ENCODE results near the gene PRKCD. TPM values are rescaled to one million over a fixed set of nuclear protein-coding genes. Genes with fewer than 3 reads are reported as not detected.
"Not testable (repeated sequence)": the region's sequence is repeated elsewhere in the genome, so short reads cannot be mapped to it uniquely, and the experiment has no call there.

Gene PRKCD
- total RNA-seq, 2 experiments from 2014 or later, result 23.4 to 24.8 TPM

DNA sequence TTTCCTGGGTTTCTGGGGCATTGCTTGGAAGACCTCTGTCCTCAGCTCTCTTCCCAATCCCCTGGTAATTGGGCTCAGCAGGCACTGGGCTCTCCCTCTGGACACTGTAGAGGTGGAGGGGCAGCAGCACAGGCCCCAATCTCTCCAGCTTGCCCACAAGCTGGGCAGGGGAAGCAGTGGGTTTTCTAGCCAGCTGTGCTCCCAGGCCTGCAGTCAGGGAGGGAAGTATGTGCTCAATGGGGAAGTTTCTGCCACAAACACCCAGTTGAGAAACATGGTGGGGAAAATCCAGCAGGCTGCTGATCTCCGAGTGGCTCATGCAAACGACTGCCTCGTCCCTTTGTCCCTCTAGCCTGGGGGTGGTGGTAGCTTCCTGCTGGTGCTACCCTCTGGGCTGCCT, 18.0 kb upstream of the PRKCD start:
- no peaks in the 10 kb centered on the region for H3K36me3 Mint-ChIP-seq (ENCODE audit: low read depth)
- H3K4me1 Mint-ChIP-seq, result peaks cover 5% of the 10 kb centered on the region
- no peak overlapping the region for H3K4me3 Mint-ChIP-seq
- ChIA-PET POLR2A (interaction anchor here (1.0 kb wide), 1 partner anchor 11 kb away, joined by 3 read pairs; no protein-coding TSS in a partner anchor), CTCF (interaction anchor here (1.1 to 1.3 kb wide), 3 partner anchors 8 to 35 kb away, joined by 3 read pairs; no protein-coding TSS in a partner anchor)
- DNase-seq, result no peak
- H3K27ac Mint-ChIP-seq, result no peak overlapping the region
- H3K27me3 Mint-ChIP-seq, result no peaks in the 10 kb centered on the region
- H3K9me3 Mint-ChIP-seq, result no peaks in the 10 kb centered on the region

DNA sequence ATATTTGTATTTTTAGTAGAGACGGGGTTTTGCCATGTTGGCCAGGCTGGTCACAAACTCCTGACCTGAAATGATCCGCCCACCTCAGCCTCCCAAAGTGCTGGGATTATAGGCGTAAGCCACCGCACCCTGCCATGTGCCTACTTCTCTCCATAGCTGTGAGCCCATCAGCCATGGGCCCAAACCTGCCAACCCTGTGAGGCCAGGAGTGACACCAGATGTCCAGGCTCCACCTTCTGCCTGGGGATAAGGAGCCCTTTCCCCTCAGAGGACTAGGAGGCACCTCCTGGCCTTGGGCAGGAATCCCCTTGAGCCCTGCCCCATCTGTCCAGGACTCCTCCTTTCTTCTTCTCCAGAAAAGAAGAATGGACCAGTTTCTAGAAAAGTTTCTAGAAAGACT, 16.6 kb upstream of the PRKCD start:
- Mint-ChIP-seq H3K27me3 (no peaks in the 10 kb centered on the region), H3K4me1 (peaks cover 5% of the 10 kb centered on the region), H3K36me3 (ENCODE audit: low read depth) (no peaks in the 10 kb centered on the region), H3K27ac (no peak overlapping the region), H3K4me3 (no peak overlapping the region), H3K9me3 (no peaks in the 10 kb centered on the region)
- CTCF ChIA-PET, result interaction anchor here (0.6 to 0.9 kb wide), 3 partner anchors 10 to 76 kb away, joined by 3 read pairs; no protein-coding TSS in a partner anchor
- DNase-seq, result no peak
- POLR2A ChIA-PET, result no interaction called here

DNA sequence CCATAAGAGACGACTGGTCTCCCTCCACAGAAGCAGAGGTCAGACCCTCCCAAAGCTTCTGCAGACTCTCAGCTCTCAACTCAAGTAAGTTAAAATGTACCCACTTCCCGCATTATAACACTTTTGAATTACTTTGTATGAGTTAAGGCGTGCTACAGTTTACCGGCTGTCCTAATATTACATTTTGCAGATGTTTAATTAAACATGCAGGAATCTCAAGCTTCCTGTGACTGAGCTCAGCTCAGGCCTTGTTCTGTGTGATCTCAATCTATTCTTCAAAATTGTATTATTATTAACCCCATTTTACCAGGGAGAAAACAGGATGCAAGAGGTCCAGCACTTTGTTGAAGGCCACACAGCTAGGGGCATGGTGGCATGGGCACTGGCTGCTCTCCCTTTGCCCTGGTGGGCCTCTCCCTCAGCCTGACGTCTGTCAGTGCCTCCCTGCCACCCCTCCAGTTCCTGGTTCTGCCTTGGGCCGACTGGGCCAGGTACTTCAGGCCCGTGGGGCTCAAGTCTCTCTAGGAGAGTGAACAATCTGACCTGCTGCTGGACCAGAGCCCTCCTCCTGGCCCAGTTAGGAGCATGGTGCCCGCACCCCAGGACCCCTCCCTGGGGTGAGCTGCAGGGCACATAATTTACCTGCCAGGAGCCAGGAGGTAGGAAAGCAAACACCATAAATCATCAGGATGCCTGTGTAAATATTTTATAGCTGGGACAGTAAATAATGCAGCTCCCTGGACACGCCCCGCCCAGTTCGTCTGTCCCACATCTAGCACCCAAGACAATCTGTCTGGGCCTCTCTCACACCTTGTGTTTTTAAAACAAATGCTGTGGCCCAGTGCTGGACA, 15.9 kb upstream of the PRKCD start:
- CTCF ChIA-PET, result interaction anchor here (0.6 to 1.7 kb wide), 5 partner anchors 11 to 75 kb away, joined by 3 to 8 read pairs (median 3); no protein-coding TSS in a partner anchor
- Mint-ChIP-seq H3K4me3 (no peak overlapping the region), H3K36me3 (ENCODE audit: low read depth) (no peaks in the 10 kb centered on the region), H3K4me1 (peaks cover 5% of the 10 kb centered on the region), H3K9me3 (no peaks in the 10 kb centered on the region), H3K27me3 (no peaks in the 10 kb centered on the region), H3K27ac (no peak overlapping the region)
- POLR2A ChIA-PET, result interaction anchor here (1.0 kb wide), 1 partner anchor 15 kb away, joined by 6 read pairs; the partner anchor contains the start of gene PRKCD
- DNase-seq, result no peak

DNA sequence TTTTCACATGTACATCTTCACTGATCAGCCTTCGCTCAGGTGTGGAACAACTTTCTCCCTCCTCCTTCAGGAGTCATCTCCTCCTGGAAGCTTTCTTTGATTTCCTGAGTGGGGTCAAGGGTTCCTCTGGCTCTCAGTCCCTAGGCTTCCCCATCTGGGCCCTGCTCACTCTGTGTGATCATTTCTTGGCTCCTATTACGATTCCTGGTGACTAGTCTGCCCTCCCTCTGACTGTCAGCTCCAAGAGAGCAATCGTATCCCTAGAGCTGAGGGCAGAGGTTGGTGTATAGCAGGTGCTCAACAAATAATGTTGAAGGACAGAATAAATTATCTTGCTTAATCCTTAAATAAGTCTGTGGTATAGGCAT, 15.3 kb upstream of the PRKCD start:
- Mint-ChIP-seq H3K4me1 (peaks cover under 1% of the 10 kb centered on the region), H3K27me3 (peaks cover 2% of the 10 kb centered on the region), H3K4me3 (no peak overlapping the region), H3K27ac (no peak overlapping the region), H3K36me3 (ENCODE audit: low read depth) (no peaks in the 10 kb centered on the region), H3K9me3 (no peaks in the 10 kb centered on the region)
- DNase-seq, result no peak
- CTCF ChIA-PET, result interaction anchor here (0.6 to 1.7 kb wide), 4 partner anchors 11 to 69 kb away, joined by 3 to 8 read pairs (median 4); no protein-coding TSS in a partner anchor
- POLR2A ChIA-PET, result interaction anchor here (1.0 kb wide), 1 partner anchor 15 kb away, joined by 6 read pairs; the partner anchor contains the start of gene PRKCD

DNA sequence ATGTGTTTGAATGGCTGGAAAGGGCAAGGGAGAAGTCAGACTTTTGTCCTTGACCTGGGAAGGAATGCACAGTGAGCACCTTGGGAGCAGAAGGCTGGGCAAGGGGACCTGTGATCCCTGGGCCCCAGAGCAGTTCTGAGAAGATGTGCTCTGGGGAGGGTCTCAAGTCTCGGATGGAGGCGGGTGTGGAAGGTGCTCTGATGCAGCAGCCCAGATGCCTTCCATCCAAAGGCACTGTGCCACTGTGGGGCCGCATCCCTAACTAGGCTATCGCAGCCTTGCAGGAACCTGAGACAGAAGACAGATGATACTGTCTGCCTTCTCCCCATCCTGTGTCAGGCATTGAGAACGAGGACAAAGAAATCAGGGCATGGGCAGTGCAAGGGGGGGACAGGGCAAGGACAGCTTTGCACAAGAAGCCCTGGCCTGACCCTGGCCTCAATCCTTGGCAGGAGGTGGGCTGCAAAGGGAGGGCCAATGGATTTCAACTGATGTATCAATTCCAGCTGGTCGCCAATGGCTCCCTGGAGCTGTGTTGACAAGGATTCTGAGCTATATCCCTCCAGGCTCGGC, 14.6 kb upstream of the PRKCD start:
- POLR2A ChIA-PET, result interaction anchor here (1.0 to 2.1 kb wide), 2 partner anchors 14 kb away, joined by 6 read pairs; partner anchors contain the start of gene PRKCD
- Mint-ChIP-seq H3K4me3 (no peak overlapping the region), H3K27ac (no peak overlapping the region), H3K36me3 (ENCODE audit: low read depth) (no peaks in the 10 kb centered on the region), H3K27me3 (peaks cover 2% of the 10 kb centered on the region), H3K9me3 (no peaks in the 10 kb centered on the region), H3K4me1 (no peaks in the 10 kb centered on the region)
- DNase-seq, result no peak
- CTCF ChIA-PET, result interaction anchor here (1.4 to 1.7 kb wide), 3 partner anchors 12 to 32 kb away, joined by 3 to 8 read pairs (median 4); no protein-coding TSS in a partner anchor

DNA sequence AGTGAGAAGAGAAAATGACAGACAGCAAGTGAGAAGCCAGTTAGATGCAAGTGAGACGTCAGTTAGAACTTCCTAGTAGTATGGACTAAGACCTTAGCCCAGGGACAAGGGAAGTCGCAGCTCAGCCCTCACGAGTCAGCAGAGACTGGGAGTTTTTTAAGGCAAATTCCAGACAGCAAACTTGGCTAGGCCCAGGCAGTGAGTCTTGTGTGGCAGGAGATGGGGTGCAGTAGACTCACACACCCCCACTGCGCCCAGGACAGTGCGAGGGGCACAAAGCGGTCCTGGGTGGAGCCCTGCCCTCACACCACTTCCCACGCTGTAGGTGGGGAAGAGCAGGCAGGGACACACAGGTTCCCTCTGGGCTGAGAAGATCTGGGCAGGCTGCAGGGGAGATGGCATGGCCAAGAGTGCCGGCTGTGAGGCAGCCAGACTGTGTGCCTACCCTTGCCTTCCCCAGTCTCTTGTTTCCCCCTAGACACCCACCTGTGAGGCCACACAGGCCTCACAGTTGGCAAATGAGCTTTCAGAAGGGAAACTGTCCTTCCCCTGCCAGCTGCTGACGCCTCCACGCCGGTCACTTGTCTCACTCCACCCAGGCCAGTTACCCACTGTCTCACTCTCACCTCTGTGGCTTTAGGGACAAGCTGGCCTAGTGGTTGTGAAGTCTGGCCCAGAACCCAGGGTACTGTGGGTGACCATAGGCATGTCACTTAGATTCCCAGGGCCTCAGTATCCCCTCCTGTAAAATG, 13.7 kb upstream of the PRKCD start:
- ChIA-PET POLR2A (interaction anchor here (2.1 kb wide), 1 partner anchor 13 kb away, joined by 6 read pairs; the partner anchor contains the start of gene PRKCD), CTCF (interaction anchor here (1.0 to 1.7 kb wide), 3 partner anchors 11 to 33 kb away, joined by 3 to 5 read pairs (median 4); no protein-coding TSS in a partner anchor)
- Mint-ChIP-seq H3K9me3 (no peaks in the 10 kb centered on the region), H3K36me3 (ENCODE audit: low read depth) (no peaks in the 10 kb centered on the region), H3K4me1 (no peaks in the 10 kb centered on the region), H3K27me3 (peaks cover 3% of the 10 kb centered on the region), H3K27ac (no peak overlapping the region), H3K4me3 (no peak overlapping the region)
- no peak for DNase-seq

DNA sequence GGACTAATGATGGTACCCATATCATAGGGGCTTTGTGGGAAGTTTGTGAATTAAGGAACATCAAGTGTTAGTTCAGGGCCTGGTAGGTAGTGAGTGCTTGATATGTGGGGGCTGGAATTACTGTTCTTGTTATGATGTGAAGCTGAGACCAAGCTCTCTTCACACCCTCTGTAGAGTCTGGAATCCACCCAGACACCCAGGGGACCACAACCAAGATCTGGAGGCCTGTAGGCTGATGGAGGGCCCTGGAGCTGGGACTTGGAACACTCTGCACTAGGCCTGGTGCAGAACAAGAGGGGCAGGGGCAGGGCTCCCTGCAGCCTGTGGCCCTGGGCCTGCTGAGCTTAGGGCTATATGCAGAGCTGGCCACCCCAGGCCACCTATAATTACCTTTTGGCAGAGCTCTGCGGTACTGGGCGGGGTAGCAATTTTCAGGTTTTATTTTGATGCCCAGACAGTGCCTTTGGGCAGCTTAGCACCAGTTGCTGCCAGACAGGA, 13.1 kb upstream of the PRKCD start:
- peaks cover 6% of the 10 kb centered on the region for H3K27me3 Mint-ChIP-seq
- H3K4me1 Mint-ChIP-seq, result no peaks in the 10 kb centered on the region
- H3K36me3 Mint-ChIP-seq (ENCODE audit: low read depth), result no peaks in the 10 kb centered on the region
- DNase-seq, result no peak
- ChIA-PET CTCF (interaction anchor here (1.0 kb wide), 2 partner anchors 12 to 14 kb away, joined by 3 to 5 read pairs; no protein-coding TSS in a partner anchor), POLR2A (interaction anchor here (2.1 kb wide), 1 partner anchor 13 kb away, joined by 6 read pairs; the partner anchor contains the start of gene PRKCD)
- H3K27ac Mint-ChIP-seq, result no peak overlapping the region
- H3K9me3 Mint-ChIP-seq, result no peaks in the 10 kb centered on the region
- H3K4me3 Mint-ChIP-seq, result no peak overlapping the region

DNA sequence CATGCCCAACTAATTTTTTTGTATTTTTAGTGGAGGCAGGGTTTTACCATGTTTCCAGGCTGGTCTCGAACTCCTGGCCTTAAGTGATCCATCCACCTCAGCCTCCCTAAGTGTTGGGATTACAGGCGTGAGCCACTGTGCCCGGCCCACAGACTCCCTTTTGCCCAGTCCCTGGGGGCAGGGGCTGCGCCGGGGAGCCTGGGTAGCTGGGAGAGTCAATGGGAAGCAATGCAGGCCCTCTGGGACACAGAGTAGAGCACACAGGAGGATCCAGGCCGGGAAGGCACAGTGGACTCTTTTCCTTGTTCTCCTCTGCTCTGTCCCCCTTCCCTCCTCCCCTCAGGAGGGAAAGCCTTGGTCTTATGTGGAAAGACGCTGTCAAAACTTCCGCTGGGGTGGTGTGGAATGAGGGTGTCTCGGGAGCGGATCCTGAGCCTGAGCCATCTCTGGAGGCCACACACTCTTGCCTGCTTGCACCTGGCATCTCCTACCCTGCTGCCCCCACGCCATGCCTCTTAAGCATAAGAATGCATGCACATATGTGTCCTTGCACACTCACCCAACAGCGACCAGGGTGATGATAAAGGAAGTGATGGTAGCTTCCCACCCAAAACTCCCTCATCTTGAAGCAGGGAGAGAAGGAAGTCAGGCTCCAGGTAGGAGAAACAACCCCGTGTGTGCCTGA, 11.9 kb upstream of the PRKCD start:
- ChIA-PET CTCF (no interaction called here), POLR2A (no interaction called here)
- Mint-ChIP-seq H3K27ac (no peak overlapping the region), H3K27me3 (peaks cover 14% of the 10 kb centered on the region), H3K4me3 (no peak overlapping the region), H3K4me1 (no peaks in the 10 kb centered on the region), H3K9me3 (no peaks in the 10 kb centered on the region), H3K36me3 (ENCODE audit: low read depth) (no peaks in the 10 kb centered on the region)
- DNase-seq, result no peak

DNA sequence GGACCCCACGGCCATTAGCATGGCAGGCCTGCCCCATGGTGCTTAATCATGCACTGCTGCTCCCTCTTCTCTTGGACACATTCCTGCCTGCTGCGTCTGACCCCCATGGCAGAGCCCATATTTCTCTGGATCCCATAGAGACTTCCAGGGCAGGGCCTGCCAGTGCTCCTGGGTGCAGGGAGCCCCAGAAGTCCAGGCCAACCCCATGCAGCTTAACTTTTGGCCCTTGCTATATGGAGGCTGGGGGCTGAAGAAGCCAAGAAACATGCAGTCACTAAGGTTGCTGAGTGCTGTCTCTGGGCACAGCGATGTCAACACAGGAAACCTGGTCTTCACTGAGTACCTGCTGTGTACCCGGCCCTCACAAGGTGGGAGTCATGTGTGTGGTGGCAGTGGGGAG, 11.3 kb upstream of the PRKCD start:
- H3K4me1 Mint-ChIP-seq, result no peaks in the 10 kb centered on the region
- CTCF ChIA-PET, result interaction anchor here (1.7 kb wide), 1 partner anchor 16 kb away, joined by 5 read pairs; no protein-coding TSS in a partner anchor
- DNase-seq, result no peak
- no peaks in the 10 kb centered on the region for H3K9me3 Mint-ChIP-seq
- H3K27me3 Mint-ChIP-seq, result peaks cover 14% of the 10 kb centered on the region
- POLR2A ChIA-PET, result no interaction called here
- H3K4me3 Mint-ChIP-seq, result no peak overlapping the region
- no peak overlapping the region for H3K27ac Mint-ChIP-seq
- H3K36me3 Mint-ChIP-seq (ENCODE audit: low read depth), result no peaks in the 10 kb centered on the region

DNA sequence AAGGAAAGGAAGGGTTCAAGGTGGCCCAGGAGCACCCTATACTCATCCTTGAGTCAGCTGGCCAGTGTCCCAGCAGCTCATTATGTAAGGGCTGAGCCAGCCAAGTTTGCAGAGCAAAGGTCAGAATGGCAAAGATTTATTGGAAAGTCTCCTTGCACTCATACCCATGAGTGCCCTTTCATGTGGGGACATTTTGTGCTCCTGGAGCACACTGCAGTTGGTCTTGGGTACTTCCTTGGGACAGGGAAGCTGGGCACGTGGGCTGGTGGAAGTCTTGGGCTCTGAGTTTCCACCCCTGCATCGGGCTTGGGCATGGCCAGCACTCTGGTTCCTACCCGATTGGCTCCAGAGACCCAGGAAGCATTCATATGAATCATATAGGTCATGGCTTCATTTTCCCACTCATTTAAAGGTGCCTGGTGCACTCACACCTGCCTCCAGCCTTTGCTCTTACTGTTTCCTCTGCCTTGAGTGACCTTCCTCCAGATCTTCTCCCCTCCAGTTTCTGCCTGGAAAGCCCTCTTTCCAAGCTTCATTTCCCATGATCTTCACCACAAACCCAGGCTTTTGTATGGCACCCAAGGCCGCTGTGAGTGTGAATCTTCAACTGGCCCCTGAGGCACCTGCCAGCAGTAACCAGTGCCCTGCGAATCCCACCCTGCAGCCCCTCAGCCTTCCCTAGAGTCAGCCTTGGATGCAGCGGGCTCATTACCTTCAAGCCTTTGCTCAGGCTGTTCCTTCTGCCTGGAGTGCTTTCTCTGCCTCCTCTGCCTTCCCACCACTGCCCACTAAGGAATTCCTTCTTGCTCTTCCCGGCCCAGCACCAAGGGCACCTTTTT, 10.5 kb upstream of the PRKCD start:
- H3K27ac Mint-ChIP-seq, result no peak overlapping the region
- DNase-seq, result no peak
- POLR2A ChIA-PET, result no interaction called here
- no peaks in the 10 kb centered on the region for H3K4me1 Mint-ChIP-seq
- CTCF ChIA-PET, result interaction anchor here (1.7 kb wide), 1 partner anchor 17 kb away, joined by 5 read pairs; no protein-coding TSS in a partner anchor
- peaks cover 16% of the 10 kb centered on the region for H3K27me3 Mint-ChIP-seq
- H3K36me3 Mint-ChIP-seq (ENCODE audit: low read depth), result no peaks in the 10 kb centered on the region
- no peaks in the 10 kb centered on the region for H3K9me3 Mint-ChIP-seq
- H3K4me3 Mint-ChIP-seq, result no peak overlapping the region

DNA sequence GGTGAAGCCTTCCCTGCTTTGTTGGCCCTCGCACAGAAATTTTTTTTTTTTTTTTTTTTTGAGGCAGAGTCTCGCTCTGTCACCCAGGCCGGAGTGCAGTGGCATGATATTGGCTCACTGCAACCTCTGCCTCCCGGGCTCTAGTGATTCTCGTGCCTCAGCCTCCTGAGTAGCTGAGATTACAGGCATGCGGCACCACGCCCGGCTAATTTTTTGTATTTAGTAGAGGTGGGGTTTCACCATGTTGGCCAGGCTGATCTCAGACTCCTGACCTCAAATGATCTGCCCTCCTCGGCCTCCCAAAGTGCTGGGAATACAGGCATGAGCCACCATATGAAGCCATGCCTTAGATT, 9.9 kb upstream of the PRKCD start:
- H3K4me1 Mint-ChIP-seq; H3K27ac Mint-ChIP-seq; DNase-seq; H3K4me3 Mint-ChIP-seq; POLR2A ChIA-PET; H3K9me3 Mint-ChIP-seq; H3K36me3 Mint-ChIP-seq (ENCODE audit: low read depth): not testable (repeated sequence)
- CTCF ChIA-PET, result interaction anchor here (1.7 kb wide), 1 partner anchor 17 kb away, joined by 5 read pairs; no protein-coding TSS in a partner anchor
- H3K27me3 Mint-ChIP-seq, result peaks cover 21% of the 10 kb centered on the region

Data from activated CD4-positive, alpha-beta memory T cell treated with anti-CD3 and anti-CD28 coated beads, Interleukin-2, amount 10 ng/mL, durations not matched to agents 7 days and 5 days (primary cell).